Gastroesophageal sphincter (tissue), 3 donors: ENCODE results near the gene ARCN1.
A peak's percentile ranks its signal among the peaks of the same experiment; 100 is the strongest.

Source experiments
- POLR2A ChIP-seq, 2 donors: fragments of 450-650 bp; IDR thresholded peaks; one replicate each; pipeline ENCODE4 v1.6.1; 2017; ENCODE audit warnings: antibody characterized with exemption in 2 of 2, mild to moderate bottlenecking in 2 of 2, moderate library complexity in 1 of 2
- POLR2AphosphoS5 ChIP-seq: sonication (generic); formaldehyde crosslinking; IDR thresholded peaks from one replicate; pipeline ENCODE4 v1.6.1; 2017; ENCODE audit warnings: antibody characterized with exemption
- TF ChIP-seq, protein P1 (sequence below), 4 experiments: fragments of 200-600 bp in 2 of 4; fragments of 450-650 bp in 2 of 4; sonication (generic) in 1 of 4; IDR thresholded peaks; one replicate each; pipeline ENCODE4 v1.5.1; 2017 to 2019; ENCODE audit warnings: antibody characterized with exemption in 4 of 4, mild to moderate bottlenecking in 2 of 4, moderate library complexity in 2 of 4

DNA sequence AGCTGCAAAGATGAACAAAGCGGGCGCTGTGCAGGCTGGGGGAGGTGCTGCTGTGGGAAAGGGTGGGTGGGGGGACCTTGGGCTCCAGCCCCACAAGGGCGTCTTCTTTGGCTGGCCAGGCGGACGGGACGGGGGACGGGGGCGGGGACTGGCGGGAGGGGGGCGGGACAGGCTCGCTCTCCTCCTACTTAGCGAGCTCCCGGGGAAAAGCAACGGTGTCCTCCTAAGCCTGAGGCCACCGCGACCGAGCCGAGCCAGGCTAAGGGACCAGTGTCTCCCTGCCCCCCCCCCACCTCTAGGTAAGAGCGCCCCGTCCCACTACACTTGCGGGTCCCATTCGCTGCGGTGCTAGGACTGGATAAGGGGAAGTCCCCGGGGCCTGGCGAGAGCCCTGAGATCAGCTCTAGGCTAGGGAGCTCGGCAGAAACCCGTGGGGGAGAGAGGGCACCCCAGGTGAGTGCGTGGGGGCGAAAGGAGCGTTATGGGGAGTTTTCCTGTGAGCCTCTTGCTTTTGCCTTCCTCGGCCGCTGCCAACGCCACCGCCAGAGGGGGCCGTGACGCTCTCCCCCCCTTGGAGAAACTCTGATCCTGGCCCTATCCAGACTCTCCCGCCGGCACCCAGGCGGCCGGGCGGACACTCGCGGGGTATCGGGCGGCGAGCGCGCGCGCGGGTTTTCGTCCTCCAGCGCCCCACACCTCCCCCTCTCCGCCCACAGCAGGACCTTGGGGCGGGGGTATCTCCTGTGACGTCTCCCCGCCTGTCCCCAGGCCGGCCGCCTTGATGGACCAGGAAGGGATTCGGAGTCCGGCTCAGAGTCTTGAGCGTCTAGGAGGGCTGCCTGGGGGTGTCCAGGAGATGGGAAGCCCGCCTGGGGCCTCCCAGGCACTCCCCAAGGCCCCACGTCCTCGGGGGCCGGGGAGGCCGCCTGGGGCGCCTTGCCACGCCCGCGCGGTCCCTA is 35.5 kb downstream of the ARCN1 start, which contains the start of gene PHLDB1:
- TF ChIP-seq, protein P1, sequence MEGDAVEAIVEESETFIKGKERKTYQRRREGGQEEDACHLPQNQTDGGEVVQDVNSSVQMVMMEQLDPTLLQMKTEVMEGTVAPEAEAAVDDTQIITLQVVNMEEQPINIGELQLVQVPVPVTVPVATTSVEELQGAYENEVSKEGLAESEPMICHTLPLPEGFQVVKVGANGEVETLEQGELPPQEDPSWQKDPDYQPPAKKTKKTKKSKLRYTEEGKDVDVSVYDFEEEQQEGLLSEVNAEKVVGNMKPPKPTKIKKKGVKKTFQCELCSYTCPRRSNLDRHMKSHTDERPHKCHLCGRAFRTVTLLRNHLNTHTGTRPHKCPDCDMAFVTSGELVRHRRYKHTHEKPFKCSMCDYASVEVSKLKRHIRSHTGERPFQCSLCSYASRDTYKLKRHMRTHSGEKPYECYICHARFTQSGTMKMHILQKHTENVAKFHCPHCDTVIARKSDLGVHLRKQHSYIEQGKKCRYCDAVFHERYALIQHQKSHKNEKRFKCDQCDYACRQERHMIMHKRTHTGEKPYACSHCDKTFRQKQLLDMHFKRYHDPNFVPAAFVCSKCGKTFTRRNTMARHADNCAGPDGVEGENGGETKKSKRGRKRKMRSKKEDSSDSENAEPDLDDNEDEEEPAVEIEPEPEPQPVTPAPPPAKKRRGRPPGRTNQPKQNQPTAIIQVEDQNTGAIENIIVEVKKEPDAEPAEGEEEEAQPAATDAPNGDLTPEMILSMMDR (IDR thresholded peaks at IDR 0.05) = peak in 3 of 4 experiments; percentile 64 to 75 (median 69)
- TF ChIP-seq POLR2A (IDR thresholded peaks at IDR 0.05) = no peak
- peak; percentile 10 for TF ChIP-seq POLR2AphosphoS5
